DMS53 treated with DMSO at 0.1 percent for 48 hours (cell line): ENCODE data around the gene P2RY8.
A peak's percentile ranks its signal among the peaks of the same experiment; 100 is the strongest.
"Not testable (repeated sequence)": the region's sequence is repeated elsewhere in the genome, so short reads cannot be mapped to it uniquely, and the experiment has no call there.

Experiments used
- DNase-seq: peaks from one replicate; lab custom pipeline; 2025; ENCODE audit not compliant: unreplicated experiment; lab: John Stamatoyannopoulos, UW

The P2RY8 gene, protein sequence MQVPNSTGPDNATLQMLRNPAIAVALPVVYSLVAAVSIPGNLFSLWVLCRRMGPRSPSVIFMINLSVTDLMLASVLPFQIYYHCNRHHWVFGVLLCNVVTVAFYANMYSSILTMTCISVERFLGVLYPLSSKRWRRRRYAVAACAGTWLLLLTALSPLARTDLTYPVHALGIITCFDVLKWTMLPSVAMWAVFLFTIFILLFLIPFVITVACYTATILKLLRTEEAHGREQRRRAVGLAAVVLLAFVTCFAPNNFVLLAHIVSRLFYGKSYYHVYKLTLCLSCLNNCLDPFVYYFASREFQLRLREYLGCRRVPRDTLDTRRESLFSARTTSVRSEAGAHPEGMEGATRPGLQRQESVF

DNA sequence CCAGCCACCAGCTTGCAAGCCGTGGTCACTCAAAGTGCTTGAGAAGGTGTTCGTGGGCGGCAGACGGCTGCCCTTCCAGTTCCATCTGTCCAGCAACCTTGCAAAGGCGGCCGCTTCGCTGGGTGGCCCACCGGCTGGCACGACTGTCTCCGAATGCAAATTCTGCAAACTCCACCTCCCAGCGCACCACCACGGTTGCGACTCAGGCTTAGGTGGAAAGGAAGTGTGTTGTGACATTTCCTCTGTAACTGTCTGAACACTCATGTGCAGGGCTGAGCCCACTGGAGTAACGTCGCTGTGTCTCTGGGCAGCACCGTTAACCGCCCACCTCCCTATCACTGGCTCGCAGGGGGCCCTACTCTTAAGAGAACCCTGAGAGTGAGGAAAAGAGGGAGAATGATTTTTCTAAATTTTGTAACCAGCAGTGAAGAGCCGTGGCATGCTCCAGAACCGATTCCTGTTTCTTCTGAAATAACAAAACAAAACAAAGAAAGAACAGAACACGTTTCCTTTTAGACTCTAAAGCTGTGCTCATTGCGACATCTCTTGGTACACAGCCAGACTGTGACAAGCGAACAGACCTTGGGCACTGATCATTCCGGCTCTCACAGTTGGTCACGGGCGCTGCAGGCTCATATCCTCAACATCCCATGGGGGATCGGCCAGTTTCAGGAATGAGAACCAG is at the start of gene P2RY8:
P2RY8 (minus strand) TSS at position 155 of the 685 bp plus-strand sequence. CDS start 70,627 bp downstream, outside the sequence.
- peak; percentile 5 for DNase-seq

DNA sequence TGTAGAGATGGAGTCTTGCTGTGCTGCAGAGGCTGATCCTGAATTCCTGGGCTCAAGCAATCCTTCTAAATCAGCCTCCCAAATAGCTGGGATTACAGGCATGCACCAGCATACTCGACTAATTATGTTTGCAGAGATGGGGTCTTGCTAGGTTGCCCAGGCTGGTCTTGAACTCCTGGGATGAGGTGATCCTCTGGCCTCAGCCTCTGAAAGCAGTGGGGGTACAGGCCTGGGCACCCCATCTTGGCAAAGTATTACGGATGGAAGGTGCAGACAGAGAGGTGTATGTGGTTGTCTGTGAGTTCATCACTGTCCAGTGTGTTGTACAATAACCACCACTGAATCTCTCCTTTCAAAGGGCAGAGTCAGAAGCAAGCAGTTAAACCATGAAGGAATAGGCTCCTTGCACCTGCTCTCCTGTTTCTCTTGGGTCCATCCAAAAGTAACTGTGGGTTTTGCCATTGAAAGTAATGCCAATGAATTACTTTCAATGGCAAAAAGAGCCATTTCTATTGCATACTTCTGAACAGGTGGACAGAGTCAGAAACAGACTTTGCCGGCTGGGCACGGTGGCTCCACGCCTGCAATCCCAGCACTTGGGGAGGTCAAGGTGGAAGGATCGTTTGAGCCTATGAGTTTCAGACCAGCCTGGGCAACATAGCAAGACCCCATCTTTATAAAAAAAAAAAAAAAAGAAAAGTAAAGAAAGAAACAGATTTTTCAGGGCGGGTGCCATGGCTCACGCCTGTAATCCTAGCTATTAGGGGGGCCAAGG is 47.4 kb upstream of the P2RY8 start:
- DNase-seq, result no peak

DNA sequence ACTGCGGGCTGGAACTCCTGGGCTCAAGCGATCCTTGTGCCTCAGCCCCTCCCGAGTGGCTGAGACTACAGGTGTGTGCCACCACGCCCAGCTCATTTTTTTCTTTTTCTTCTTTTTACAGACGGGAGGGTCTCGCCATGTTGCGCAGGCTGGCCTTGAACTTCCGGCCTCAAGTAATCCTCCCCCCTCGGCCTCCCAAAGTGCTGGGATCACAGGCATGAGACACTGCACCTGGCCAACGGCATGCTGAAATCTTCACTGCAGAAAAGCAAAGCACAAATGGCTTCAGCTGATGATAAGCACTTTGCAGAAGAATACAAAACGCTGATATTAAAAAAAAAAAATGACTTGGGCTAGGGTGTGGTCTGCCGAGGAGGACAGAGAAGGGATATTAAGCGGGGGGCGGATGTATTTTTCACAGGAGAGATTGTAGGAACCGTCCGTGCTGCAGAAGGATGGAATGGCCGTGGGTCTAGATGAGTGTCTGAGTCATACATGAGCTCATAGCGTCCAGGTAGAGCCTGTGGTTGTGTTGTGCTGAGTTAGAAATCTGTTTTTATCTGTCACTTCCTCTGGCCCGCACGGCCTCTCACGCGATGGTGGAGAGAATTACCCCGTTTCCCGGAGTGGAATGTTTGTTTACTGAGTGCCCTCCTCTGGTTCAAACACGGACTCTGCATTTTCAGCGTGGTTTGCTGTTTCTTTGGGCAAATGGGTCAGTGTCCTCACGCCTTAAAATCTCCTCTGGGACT is 45.9 kb upstream of the P2RY8 start:
- peak; percentile 26 for DNase-seq

DNA sequence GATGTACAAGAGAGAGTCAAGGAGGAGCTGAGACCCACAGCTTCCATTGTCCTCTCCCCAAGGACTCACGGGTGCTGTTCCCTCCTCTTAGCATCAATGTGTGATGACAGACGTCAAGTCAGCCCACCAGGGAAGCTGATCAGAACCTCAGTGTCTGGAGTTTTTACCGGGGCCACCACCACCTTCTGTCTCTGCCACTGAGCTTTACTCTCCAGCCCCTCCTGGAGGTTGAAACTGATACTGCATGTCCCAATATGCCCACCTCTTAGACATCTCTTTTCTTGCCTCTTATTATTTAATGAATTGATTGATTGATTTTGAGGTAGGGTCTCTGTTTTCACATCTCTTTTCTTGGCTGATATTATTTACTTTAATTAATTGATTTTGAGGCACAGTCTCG is 44.1 kb upstream of the P2RY8 start:
- peak; percentile 7 for DNase-seq

DNA sequence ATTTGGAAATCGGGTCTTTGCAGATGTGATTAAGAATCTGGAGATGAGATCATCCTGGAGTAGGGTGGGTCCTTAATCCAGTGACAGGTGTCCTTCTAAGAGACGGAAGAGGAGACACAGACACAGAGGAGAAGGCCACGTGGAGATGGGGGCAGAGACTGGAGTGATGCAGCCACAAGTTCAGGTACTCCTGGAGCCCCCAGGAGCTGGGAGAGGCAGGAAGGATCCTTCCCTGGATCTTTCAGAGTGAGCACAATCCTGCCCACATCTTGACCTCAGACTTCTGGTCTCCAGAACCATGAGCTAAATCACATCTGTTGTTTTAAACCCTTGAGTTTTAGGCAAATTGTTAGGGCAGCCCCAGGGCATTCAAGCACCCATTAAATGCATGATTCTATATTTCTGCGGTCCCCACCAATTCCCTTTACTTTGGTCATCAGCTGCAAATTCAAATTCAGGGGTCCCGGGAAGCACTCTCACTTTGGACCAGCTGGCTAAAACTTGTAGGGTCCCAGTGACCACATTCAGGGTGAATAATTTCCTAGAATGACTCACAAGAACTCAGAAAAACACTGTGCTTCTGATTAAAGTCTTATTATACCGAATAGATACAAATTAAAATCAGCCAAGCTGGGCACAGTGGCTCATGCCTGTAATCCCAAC is 41.7 kb upstream of the P2RY8 start:
- DNase-seq, result no peak

DNA sequence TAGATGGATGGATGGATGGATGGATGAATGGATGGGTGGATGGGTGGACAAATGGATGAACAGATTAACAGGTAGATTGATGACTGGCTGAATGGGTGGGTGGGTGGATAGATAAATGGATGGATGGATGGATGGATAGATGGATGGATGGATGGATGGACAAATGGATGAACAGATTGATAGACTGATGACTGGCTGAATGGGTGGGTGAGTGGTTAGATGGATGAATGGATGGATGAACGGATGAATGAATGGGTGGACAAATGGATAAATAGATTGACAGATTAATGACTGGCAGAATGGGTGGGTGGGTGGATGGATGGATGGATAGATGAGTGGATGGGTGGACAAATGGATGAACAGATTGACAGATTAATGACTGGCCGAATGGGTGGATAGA is 40.9 kb upstream of the P2RY8 start:
- no peak for DNase-seq

DNA sequence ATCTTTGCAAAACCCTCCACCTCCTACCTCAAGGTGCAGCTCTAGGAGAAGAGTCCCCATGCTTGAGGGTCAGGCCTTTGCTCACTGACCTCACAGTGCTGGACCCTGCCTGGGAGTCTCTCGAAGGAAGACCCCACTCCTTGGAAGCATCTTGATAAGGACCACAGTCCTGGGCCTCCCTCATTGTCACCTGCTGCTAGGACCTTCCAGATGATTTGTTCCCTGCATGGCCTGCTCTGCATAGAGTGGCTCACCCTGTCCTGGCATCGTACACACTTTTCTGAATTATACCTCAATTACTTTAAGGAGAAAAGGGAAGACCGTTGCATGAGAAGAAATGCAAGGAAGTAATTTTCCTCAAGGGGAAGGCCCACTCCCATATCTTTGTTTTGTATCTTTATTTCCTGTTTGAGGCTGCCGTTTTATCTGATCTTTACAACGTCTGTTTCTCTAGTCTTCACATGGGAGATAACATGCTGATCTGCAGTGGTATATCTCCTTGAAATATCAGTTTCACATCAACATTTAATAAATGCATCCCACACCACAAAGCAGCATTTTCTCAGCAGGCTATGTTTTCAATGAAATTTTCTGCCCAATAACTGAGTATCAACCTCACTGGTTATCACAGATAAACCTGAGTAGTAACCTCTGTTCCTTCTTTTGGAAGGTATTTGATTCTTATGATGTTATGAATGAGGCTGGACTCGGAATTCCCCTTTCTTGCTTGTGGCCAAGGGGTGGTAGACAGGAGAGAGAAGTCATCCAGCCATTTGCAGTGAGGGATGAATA is 39.4 kb upstream of the P2RY8 start:
- DNase-seq, result no peak

DNA sequence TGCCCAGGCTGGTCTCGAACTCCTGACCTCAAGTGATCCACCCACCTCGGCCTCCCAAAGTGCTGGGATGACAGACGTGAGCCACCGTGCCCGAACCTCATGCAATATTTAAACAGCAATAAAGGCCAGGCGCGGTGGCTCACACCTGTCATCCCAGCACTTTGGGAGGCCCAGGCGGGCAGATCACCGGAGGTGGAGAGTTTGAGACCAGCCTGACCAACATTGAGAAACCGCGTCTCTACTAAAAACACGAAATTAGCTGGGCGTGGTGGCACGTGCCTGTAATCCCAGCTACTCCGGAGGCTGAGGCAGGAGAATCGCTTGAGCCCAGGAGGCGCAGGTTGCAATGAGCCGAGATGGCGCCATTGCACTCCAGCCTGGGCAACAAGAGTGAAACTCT is 37.2 kb upstream of the P2RY8 start:
- DNase-seq, result not testable (repeated sequence)

DNA sequence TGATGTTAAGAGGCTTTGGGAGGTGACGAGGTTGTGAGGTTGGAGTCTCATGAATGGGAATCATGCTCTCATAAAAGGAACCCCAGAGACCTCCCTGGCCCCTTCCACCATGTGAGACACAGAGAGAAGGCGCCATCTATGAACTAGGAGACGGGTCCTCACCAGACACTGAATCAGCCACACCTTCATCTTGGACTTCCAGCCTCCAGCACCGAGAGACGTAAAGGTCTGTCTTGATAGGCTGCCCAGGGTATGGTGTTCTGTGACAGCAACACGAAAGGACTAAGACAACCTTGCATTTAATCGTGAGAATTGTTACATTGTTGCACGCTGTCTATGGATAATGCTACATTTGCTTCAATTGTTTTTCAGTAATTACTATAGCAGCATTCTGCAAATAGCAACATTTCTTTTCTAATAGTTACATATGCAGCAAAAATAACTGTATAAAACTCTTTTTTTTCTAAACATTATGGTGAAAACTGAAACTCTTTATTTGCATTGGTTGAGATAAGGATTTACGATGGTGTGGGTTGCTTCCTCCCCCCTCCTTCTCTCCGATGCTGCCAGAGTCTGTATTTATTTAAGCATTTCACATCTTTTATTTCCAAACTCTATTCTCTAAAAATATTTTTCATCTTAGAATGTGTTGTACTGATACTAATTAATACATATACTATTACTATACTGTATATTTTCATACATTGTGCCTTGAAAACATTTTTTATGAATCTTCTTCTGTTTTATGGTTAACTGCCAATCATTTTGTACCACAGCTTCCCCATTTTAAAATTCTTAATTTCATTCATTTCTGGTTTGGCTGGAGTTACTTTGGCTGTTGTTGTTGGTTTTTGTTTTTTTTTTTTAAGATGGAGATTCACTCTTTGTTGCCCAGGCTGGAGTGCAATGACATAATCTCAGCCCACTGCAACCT is 28.0 kb upstream of the P2RY8 start:
- no peak for DNase-seq

DNA sequence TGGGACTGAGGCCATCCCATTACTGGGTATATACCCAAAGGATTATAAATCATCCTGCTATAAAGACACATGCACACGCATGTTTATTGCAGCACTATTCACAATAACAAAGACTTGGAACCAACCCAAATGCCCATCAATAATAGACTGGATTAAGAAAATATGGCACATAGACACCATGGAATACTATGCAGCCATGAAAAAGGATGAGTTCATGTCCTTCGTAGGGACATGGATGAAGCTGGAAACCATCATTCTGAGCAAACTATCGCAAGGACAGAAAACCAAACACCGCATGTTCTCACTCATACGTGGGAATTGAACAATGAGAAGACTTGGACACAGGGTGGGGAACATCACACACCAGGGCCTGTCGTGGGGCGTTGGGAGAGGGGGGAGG is 27.1 kb upstream of the P2RY8 start:
- DNase-seq, result not testable (repeated sequence)

DNA sequence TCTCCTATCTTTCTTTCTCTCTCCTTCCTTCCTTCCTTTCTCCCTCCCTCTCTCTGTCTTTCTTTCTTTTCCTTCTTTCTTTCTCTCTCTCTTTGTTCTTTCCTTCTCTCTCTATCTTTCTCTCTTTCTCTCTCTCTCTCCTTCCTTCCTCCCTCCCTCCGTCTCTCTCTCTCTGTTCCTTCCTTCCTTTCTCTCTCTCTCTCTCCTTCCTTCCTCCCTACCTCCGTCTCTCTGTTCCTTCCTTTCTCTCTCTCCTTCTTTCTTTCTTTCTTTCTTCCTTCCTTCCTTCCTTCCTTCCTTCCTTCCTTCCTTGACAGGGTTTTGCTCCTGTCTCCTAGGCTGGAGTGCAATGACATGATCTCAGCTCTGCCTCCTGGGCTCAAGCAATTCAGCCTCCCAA is 24.2 kb upstream of the P2RY8 start:
- DNase-seq, result no peak

DNA sequence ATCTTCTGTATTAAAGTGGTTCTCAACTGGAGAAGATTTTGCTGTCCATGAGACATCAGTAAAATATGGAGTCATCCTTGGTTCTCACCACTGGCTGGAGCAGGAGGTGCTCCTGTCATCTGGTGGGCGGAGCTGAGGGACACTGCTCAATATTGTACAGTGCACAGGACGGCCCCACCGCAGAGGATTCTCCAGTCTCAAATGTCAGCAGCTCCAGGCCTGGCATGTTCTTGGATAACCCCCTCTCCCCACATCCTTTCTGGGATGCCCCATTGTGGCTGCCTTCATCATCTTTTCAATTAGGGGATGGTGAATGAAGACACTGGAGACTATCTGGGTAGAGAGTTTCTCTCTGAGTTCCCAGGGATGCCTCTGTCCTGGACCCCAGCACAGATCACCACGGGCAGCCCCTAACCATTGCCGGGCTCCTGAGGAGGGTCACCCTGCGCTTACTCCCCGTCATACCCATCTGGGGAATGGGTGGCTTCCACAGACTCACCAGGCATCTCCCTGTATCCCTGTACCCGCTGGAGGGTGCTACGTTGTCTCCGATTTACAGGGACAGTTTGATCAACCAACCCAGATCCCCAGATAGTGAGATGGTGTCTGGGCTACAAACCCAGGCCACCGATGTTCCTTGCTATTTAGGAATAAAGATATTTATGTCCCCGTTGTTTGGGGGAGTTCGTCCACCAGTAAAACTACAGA is 21.9 kb upstream of the P2RY8 start:
- no peak for DNase-seq

DNA sequence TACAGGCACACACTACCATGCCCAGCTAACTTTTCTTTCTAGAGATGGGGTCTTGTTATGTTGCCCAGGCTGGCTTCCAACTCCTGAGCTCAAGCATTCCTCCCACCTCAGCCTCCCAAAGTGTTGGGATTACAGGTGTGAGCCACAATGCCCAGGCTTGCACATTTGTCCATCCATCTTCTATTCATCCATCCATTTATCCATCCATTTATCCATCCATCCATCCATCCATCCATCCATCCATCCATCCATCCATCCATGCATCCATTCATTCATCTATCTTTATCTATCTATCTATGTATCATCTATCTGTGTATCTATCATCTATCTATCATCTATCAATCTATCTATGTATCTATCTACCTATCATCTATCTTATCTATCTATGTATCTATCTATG is 20.5 kb upstream of the P2RY8 start:
- DNase-seq, result not testable (repeated sequence)

DNA sequence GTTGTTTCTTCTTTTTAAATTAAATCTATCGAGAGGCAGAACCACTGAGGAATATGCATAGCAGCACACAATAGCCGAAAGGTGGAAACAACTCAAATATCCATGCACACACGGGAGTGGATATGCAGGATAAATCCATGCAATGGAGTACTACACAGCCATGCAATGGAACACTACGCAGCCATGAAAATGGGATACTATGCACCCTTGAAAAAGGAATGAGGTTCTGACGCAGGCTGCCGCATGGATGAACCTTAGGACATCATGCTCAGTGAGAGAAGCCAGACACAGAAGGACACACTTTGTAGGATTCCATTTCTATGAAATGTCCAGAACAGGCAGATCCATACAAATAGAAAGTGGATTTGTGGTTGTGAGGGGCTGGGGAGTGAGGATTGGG is 18.4 kb upstream of the P2RY8 start:
- no peak for DNase-seq

DNA sequence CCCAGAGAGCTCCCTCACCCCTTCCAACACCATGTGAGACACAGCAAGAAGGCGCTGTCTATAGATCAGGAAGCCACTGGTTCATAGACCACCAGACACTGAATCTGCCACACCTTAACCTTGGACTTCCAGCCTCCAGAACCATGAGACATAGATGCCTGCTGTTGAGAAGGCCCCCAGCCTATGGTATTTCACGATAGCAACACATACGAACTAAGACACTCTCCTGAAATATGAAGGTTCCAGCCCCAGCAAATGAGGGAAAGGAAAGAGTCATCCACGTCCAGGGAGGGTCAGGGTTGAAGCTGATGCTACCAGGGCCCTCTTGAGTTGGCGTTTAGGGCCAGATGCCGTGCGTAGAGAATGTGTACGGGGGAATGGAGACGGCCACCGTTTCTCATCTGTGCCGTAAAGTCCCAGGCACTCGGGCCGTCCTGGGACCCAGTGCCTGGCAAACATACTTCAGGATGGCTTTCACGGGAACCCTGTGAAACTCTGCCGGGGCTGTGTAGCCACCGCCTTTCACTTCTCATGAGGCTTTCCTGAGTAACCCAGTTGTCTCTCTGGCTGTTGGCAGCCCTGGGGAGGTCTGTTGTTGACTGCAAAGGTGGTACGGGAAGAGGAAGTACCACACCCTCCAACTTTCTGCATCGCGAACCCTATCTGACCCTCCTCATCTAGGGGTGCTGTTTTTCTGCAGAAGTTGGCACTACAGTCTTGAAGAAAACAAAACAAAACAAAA is 17.7 kb upstream of the P2RY8 start:
- DNase-seq, result no peak

DNA sequence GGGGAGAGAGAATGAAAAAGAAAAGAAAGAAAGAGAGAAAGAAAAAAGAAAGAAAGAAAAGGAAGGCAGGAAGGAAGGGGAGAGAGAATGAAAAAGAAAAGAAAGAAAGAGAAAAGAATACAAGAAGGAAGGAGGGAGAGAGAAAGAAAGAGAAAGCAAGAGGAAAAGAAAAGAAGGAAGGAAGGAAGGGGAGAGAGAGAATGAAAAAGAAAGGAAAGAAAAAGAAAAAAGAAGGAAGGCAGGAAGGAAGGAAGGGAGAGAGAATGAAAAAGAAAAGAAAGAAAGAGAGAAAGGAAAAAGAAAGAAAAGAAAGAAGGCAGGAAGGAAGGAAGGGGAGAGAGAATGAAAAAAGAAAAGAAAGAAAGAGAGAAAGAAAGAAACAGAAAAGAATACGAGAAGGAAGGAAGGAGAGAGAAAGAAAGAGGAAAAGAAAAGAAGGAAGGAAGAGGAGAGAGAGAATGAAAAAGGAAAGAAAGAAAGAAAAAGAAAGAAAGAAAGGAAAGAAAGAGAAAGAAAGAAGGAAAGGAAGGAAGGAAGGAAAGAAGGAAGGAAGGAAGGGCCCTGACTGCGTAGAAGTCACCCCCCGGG is 15.1 kb upstream of the P2RY8 start:
- DNase-seq, result no peak

DNA sequence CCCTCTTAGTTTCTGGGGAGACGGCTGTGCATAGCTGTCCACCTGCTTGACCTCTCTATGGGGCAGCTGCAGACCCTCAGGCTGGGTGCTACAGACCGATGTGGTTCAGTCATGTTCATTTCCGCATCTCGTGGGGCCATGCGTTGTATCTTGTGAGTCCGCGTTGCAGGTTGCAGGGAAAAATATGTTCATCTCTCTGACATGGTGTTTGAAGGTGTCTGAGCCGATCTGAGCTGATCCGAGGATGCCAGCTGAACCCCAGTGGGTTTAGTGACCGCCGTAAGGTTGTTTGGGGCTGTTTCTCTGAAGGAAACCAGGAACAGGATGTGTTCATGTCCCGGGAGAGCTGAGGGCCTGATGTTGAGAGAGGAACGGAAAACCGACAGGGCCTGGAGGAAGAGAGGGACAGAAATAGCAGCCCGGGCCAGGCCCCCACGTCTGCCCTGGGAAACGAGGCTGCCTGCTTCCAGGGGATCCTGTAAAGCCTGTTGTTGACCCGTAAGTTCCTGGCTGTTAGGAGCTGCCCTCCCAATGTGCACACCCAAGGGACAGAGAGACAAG is 9.8 kb upstream of the P2RY8 start:
- no peak for DNase-seq
